ENCODE results near the gene CCDC82.

GRCh38 chr11:96318399-96318798, 71.3 kb downstream of the CCDC82 start:
- TF ChIP-seq EZH2 (IDR thresholded peaks at IDR 0.05; ENCODE audit: borderline replicate concordance, insufficient read depth, low read depth, low read length, poor library complexity, severe bottlenecking) (no peak), CTCF (IDR thresholded peaks at IDR 0.05) (no peak)

Measured in B cell (primary cell).